GM12878 (cell line): ENCODE data around the gene SLC10A1. TPM values are rescaled to one million over a fixed set of nuclear protein-coding genes. Genes with fewer than 3 reads are reported as not detected.
A peak's percentile ranks its signal among the peaks of the same experiment; 100 is the strongest.

Experiments used
- ATAC-seq: fragments of 200-7000 bp; cut with Tn5 transposase; 3 replicates; pipeline ENCODE4 v1.9.1; 2020; ENCODE audit warnings: mild to moderate bottlenecking, moderate library complexity
- BruUV-seq: library from RNA; stranded (reverse); fragments of 400-500 nt; replicated peaks from 2 replicates; lab custom pipeline; 2021; lab: Mats Ljungman, UMichigan
- CTCF ChIA-PET: fragments of 300-600 bp; sonication (Branson Sonifier 250); formaldehyde crosslinking; extraction: SDS; loops from one replicate; lab custom pipeline; 2021; ENCODE audit warnings: inconsistent platforms; lab: Yijun Ruan, JAX
- POLR2A ChIA-PET: fragments of 350-600 bp; formaldehyde crosslinking; extraction: SDS; loops from one replicate; lab custom pipeline; 2021; ENCODE audit warnings: inconsistent platforms; lab: Charles Lee
- RAD21 ChIA-PET: fragments of 300-600 bp; sonication (Branson Sonifier 250); formaldehyde crosslinking; loops from one replicate; lab custom pipeline; 2023; ENCODE audit warnings: antibody characterized with exemption; ENCODE audit not compliant: unreplicated experiment; lab: Charles Lee
- SMC1A ChIA-PET: fragments of 300-600 bp; sonication (Branson Sonifier 250); formaldehyde crosslinking; loops from one replicate; lab custom pipeline; 2023; ENCODE audit not compliant: unreplicated experiment, uncharacterized antibody; lab: Charles Lee
- DNase-seq: peaks from one replicate; pipeline ENCODE4 v3.0.0-alpha.2; 2011; ENCODE audit warnings: low read depth, low spot score
- FAIRE-seq: peaks from 3 replicates; lab custom pipeline; 2011; peaks lifted over from hg19 to GRCh38; lab: Jason Lieb, UNC
- H2AFZ ChIP-seq: 2 replicates; pipeline ENCODE4 v1.6.0; 2011; ENCODE audit warnings: low read depth, low read length, control low read depth; ENCODE audit not compliant: control insufficient read depth
- H3K27ac ChIP-seq: 2 replicates; pipeline ENCODE4 v1.5.1; 2011; ENCODE audit warnings: control low read depth; ENCODE audit not compliant: control insufficient read depth, insufficient read depth
- H3K27me3 ChIP-seq, 2 experiments: replicated peaks in 1 of 2; 2 replicates each; pipeline versions ENCODE4 v1.6.0 to v1.6.1; 2011; ENCODE audit warnings: low read length in 1 of 2; ENCODE audit not compliant: control insufficient read depth in 2 of 2, insufficient read depth in 2 of 2
- H3K36me3 ChIP-seq, 2 experiments: 2 replicates each; pipeline ENCODE4 v1.5.1; 2011; ENCODE audit warnings: low read length in 1 of 2; ENCODE audit not compliant: control insufficient read depth in 2 of 2, insufficient read depth in 2 of 2
- H3K4me1 ChIP-seq: 2 replicates; pipeline ENCODE4 v1.6.1; 2011; ENCODE audit warnings: mild to moderate bottlenecking, low read length, moderate library complexity, mixed read lengths; ENCODE audit not compliant: control insufficient read depth, insufficient read depth
- H3K4me2 ChIP-seq: 2 replicates; pipeline ENCODE4 v1.6.0; 2011; ENCODE audit warnings: control low read depth; ENCODE audit not compliant: control insufficient read depth, insufficient read depth
- H3K4me3 ChIP-seq: fragments of 200-600 bp; sonication (generic); 2 replicates; pipeline ENCODE4 v1.5.1; 2016
- H3K79me2 ChIP-seq: 2 replicates; pipeline ENCODE4 v1.6.0; 2011; ENCODE audit warnings: low read length; ENCODE audit not compliant: control insufficient read depth, insufficient read depth
- H3K9ac ChIP-seq: 2 replicates; pipeline ENCODE4 v1.8.0; 2011; ENCODE audit warnings: low read length, control low read depth, mixed read lengths; ENCODE audit not compliant: control insufficient read depth, insufficient read depth
- H3K9me3 ChIP-seq: replicated peaks from 3 replicates; pipeline ENCODE4 v1.5.1; 2011; ENCODE audit warnings: mild to moderate bottlenecking, low read length; ENCODE audit not compliant: control insufficient read depth, insufficient read depth
- H4K20me1 ChIP-seq: 2 replicates; pipeline ENCODE4 v1.6.0; 2011; ENCODE audit not compliant: control insufficient read depth, insufficient read depth
- CHD4 ChIP-seq: fragments of 200-600 bp; sonication (generic); IDR thresholded peaks from 2 replicates; pipeline ENCODE4 v1.6.1; 2016; ENCODE audit warnings: mild to moderate bottlenecking
- EED ChIP-seq: sonication (generic); IDR thresholded peaks from 2 replicates; pipeline ENCODE4 v1.6.1; 2016; ENCODE audit warnings: antibody characterized with exemption, low read depth
- ESRRA ChIP-seq: IDR thresholded peaks from 2 replicates; pipeline ENCODE4 v1.6.1; 2012; ENCODE audit warnings: mild to moderate bottlenecking, low read length, improper control_type of control experiment
- LARP7 ChIP-seq: fragments of 450-650 bp; IDR thresholded peaks from 2 replicates; pipeline ENCODE4 v1.6.1; 2017; ENCODE audit warnings: mild to moderate bottlenecking
- MXI1 ChIP-seq: fragments of 150-350 bp; IDR thresholded peaks from 2 replicates; pipeline ENCODE4 v1.6.1; 2011; ENCODE audit warnings: low read depth, mild to moderate bottlenecking, inconsistent platforms, low read length, improper control_type of control experiment
- NFIC ChIP-seq: IDR thresholded peaks from 2 replicates; pipeline ENCODE4 v1.6.1; 2012; ENCODE audit warnings: low read depth, mild to moderate bottlenecking, inconsistent platforms, low read length, moderate library complexity
- NFYA ChIP-seq: IDR thresholded peaks from 2 replicates; pipeline ENCODE4 v1.6.1; 2011; ENCODE audit warnings: low read depth, mild to moderate bottlenecking, low read length, improper control_type of control experiment, borderline replicate concordance
- NFYB ChIP-seq: IDR thresholded peaks from 2 replicates; pipeline ENCODE4 v1.6.1; 2011; ENCODE audit warnings: low read depth, mild to moderate bottlenecking, low read length, improper control_type of control experiment, moderate library complexity; ENCODE audit not compliant: insufficient read depth
- PAX5 ChIP-seq: IDR thresholded peaks from 2 replicates; pipeline ENCODE4 v1.6.1; 2011; ENCODE audit warnings: low read depth, low read length, borderline replicate concordance
- PML ChIP-seq: IDR thresholded peaks from 2 replicates; pipeline ENCODE4 v1.6.1; 2012; ENCODE audit warnings: low read length, inconsistent platforms
- POU2F2 ChIP-seq: IDR thresholded peaks from 3 replicates; pipeline ENCODE4 v1.6.1; 2011; ENCODE audit warnings: low read depth, mild to moderate bottlenecking, low read length, borderline replicate concordance
- SKIL ChIP-seq: fragments of 450-650 bp; IDR thresholded peaks from 2 replicates; pipeline ENCODE4 v1.6.1; 2017; ENCODE audit warnings: mild to moderate bottlenecking, low read depth, inconsistent platforms; ENCODE audit not compliant: poor library complexity, severe bottlenecking
- SP1 ChIP-seq: IDR thresholded peaks from one replicate; pipeline ENCODE4 v1.6.1; 2011; ENCODE audit warnings: low read depth, low read length
- USF1 ChIP-seq: IDR thresholded peaks from 2 replicates; pipeline ENCODE4 v1.6.1; 2011; ENCODE audit warnings: borderline replicate concordance, low read depth, mild to moderate bottlenecking, moderate library complexity, mixed read lengths, low read length; ENCODE audit not compliant: insufficient read depth; ENCODE audit errors: extremely low read length
- WGBS: methylation state at CpG from one replicate; pipeline ENCODE4 v1.1.6; 2016; ENCODE audit warnings: low lambda C conversion rate; ENCODE audit not compliant: insufficient replicate concordance, insufficient coverage; ENCODE audit errors: missing lambda C conversion rate; 5-methylcytosine and 5-hydroxymethylcytosine counted together
- in situ Hi-C: fragments of 300-500 bp; cut with MboI; formaldehyde crosslinking; loops from 9 replicates; pipeline ENCODE4 v1.14.3; 2018; ENCODE audit warnings: mixed read lengths
- intact Hi-C: fragments of 100-400 bp; cut with micrococcal nuclease; formaldehyde crosslinking; loops from one replicate; pipeline ENCODE4 v1.14.2; 2022; ENCODE audit not compliant: unreplicated experiment
- polyA plus RNA-seq, 11 experiments: library from polyadenylated mRNA; depleted of rRNA in 4 of 11; unstranded in 6 of 11; stranded (reverse) in 5 of 11; fragments of >200 nt; fragmentation: Nextera tagmentation in 4 of 11; fragmentation: Illumina TruSeq in 1 of 11; extraction: Ambion mirVana in 4 of 11; extraction: Trizol in 1 of 11; gene quantifications; 1 replicate in 1 of 11; 2 replicates in 10 of 11; pipeline versions ENCODE4 v1.2.1 to v1.2.3, GENCODE V29; 2011 to 2016; ENCODE audit warnings: inconsistent platforms in 2 of 11, missing spikeins in 2 of 11, low read depth in 1 of 11
- total RNA-seq, 4 experiments: library from RNA; depleted of rRNA in 3 of 4; stranded (reverse); fragments of >200 nt in 3 of 4; fragmentation: Illumina TruSeq in 1 of 4; extraction: Trizol in 1 of 4; gene quantifications; 2 replicates each; pipeline versions ENCODE4 v1.2.1 to v1.2.3, GENCODE V29; 2013 to 2021

Gene SLC10A1
- total and polyA plus RNA-seq, 10 of the 15 experiments (the other 5 are each of a cell fraction or from before 2014, with no cell fraction given) = 0.15 to 0.16 TPM; not detected in 8

GRCh38 chr14:69749956-69750355 lies 47.1 kb downstream of the SLC10A1 start:
- FAIRE-seq (no peak), DNase-seq (peak; percentile 32), ATAC-seq (peak; percentile 78)
- intact Hi-C loops (no loop called here), in situ Hi-C loops (loop anchor here (25.0 kb wide), 1 partner anchor 513 kb away; no protein-coding TSS in a partner anchor)
- H3K9me3 ChIP-seq = no peaks in the 10 kb centered on the region
- H3K4me1 ChIP-seq = no peaks in the 10 kb centered on the region
- RAD21 ChIA-PET = interaction anchor here (1.2 kb wide), 1 partner anchor 23 kb away, joined by 3 read pairs; no protein-coding TSS in a partner anchor
- no peak overlapping the region for H3K27ac ChIP-seq
- no TSS peak for BruUV-seq
- no peak overlapping the region for H3K4me3 ChIP-seq
- H4K20me1 ChIP-seq = no peaks in the 10 kb centered on the region
- no peak overlapping the region for H2AFZ ChIP-seq
- no peak overlapping the region for H3K9ac ChIP-seq
- no peak for TF ChIP-seq EED
- 0 out of 2 replicates have a peak, but pooled peaks have one; percentile 29 for TF ChIP-seq NFYB
- POLR2A ChIA-PET = interaction anchor here (1.1 kb wide), 1 partner anchor 10 kb away, joined by 3 read pairs; no protein-coding TSS in a partner anchor
- H3K4me2 ChIP-seq = no peak overlapping the region
- SMC1A ChIA-PET = interaction anchor here (0.7 kb wide), 1 partner anchor 23 kb away, joined by 3 read pairs; no protein-coding TSS in a partner anchor
- CTCF ChIA-PET = no interaction called here
- H3K27me3 ChIP-seq = no peaks in the 10 kb centered on the region
- no peaks in the 10 kb centered on the region for H3K36me3 ChIP-seq
- WGBS = 24% methylated on average over 1 of the region's 1 CpG
- H3K79me2 ChIP-seq = no peaks in the 10 kb centered on the region

DNA sequence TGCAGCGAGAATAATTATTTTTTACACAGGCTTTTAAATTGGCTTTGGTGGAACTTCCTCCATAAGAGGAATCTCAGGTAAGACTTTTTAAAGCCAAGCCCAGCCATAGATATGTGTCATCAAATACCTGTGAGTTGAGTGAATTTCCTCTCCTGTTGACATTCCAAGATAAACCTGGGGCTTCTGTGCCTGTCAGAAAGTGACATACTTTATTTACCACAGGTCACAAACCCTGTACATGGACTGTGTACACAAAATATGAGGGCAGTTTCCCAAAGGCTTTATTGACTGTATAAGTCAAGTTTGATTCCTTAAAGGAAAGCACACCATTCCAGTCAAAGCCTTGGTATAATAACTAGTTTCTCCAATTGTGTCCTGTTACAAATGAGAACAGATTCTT lies 56.0 kb downstream of the SLC10A1 start:
- ChIA-PET RAD21 (no interaction called here), POLR2A (no interaction called here), CTCF (no interaction called here)
- no peaks in the 10 kb centered on the region for H3K36me3 ChIP-seq
- BruUV-seq = no TSS peak
- no peaks in the 10 kb centered on the region for H3K27me3 ChIP-seq
- in situ Hi-C loops (loop anchor here (25.0 kb wide), 1 partner anchor 504 kb away; no protein-coding TSS in a partner anchor), intact Hi-C loops (no loop called here)
- no peak overlapping the region for H3K4me3 ChIP-seq
- H3K4me2 ChIP-seq = no peak overlapping the region
- no peaks in the 10 kb centered on the region for H3K4me1 ChIP-seq
- no peaks in the 10 kb centered on the region for H3K79me2 ChIP-seq
- H3K27ac ChIP-seq = no peak overlapping the region
- DNase-seq = no peak
- H4K20me1 ChIP-seq = no peaks in the 10 kb centered on the region
- FAIRE-seq = no peak
- no peak overlapping the region for H3K9ac ChIP-seq
- TF ChIP-seq LARP7 (no peak), ESRRA (no peak), NFIC (no peak), POU2F2 (no peak), CHD4 (no peak), PML (no peak), PAX5 (no peak), MXI1 (no peak), NFYA (no peak), SP1 (no peak), USF1 (no peak), SKIL (no peak)
- TF ChIP-seq, all 136 proteins: peak for 0
- no peaks in the 10 kb centered on the region for H3K9me3 ChIP-seq
- no peak overlapping the region for H2AFZ ChIP-seq
- SMC1A ChIA-PET = interaction anchor here (1.0 kb wide), 1 partner anchor 14 kb away, joined by 3 read pairs; no protein-coding TSS in a partner anchor
- no peak for ATAC-seq
- WGBS = 86% methylated on average over 1 of the region's 1 CpG
